Islet precursor cell (in vitro differentiated cells): Measurements from ENCODE around the gene INKA2.
A peak's percentile ranks its signal among the peaks of the same experiment; 100 is the strongest.

ENCODE experiments used
- DNase-seq: peaks from one replicate; pipeline ENCODE4 v3.0.0-alpha.2; 2018

The INKA2 gene

GRCh38 chr1:111730706-111731105 lies 8.5 kb downstream of the INKA2 start:
- DNase-seq = no peak

DNA sequence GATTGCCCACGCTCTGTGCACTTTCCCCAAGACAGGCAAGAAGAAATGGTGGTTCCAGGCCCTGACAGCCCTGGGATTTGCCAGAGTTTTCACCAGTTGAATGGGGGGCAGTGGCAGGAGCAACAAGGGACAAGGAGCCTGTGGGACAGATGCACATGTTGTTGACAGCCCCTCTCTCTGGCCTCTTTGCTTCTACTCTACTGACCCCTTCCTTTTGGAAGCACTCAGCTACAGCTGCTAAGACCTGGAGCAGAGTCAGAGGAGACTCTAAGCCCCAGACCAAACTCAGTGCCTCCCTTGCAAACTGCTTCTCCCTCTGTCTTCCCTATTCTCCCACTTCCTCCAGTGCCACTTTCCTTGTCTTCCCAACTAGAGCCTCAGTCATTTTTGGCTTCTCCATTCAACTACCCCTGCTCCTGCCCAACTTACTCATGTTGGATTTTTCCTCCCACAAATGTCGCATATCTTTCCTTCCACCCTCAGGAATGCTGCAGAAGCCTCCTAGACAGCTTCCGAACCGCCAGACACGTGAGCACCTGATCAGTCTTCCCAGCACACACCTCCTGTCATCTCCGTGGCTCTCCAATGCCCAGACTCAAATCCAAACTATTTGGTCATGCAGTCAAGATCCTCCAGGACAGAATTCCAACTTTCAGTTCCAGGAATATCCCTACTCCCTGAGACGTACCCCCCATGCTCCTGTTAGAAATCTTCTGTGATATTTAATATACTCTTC lies 9.1 kb downstream of the INKA2 start:
- no peak for DNase-seq

DNA sequence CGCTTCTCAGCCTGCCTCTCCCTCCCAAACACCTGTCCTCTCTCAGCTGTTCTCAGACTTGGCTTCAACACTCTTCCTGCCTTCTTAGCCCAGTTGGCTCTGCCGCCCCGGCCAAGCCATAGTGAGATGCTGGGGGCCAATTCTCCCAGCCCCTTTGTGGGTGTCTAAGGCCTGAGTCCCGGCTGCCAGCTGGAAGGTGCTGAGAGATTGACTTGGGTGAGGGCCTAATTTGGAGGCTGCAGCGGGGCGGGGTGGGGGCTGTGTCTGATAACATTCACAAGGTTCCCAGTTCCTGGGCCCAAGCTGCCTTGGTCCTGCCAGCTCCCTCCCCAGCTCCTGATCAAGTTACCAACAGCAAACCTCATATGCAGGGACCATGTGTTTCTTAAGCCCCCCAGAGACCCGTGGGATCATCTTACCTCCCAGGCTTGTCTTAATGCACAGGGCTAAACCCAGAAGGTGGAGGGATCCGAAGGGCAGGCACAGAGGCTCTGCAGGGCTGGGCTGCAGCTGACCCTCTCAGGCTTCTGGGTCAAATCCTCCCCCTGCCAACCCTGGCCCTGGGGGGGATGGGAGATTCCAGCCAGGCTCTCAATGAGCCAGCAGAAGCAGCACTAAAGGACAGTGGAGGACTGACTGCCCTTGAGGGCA lies 9.8 kb downstream of the INKA2 start:
- DNase-seq = no peak

DNA sequence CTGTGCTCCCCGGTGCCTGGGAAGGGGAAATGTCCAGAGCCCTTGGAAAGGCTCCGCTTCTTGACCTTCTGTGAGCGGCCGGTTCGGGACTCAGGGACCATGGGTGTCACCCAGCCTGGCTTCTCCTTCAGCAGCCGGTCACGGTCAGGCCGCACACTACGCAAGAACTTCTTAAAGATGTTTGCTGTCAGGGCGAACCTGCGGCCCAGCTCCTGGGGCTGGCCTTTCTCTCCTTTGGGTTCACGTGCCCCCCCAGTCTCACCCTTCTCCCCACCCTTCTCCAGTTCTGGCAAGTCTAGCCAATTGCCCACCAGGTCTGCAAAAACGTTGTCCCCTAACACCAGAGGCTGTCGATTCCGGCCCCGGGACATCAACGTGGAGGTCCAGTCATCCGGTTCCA lies 12.1 kb downstream of the INKA2 start:
- DNase-seq = no peak

DNA sequence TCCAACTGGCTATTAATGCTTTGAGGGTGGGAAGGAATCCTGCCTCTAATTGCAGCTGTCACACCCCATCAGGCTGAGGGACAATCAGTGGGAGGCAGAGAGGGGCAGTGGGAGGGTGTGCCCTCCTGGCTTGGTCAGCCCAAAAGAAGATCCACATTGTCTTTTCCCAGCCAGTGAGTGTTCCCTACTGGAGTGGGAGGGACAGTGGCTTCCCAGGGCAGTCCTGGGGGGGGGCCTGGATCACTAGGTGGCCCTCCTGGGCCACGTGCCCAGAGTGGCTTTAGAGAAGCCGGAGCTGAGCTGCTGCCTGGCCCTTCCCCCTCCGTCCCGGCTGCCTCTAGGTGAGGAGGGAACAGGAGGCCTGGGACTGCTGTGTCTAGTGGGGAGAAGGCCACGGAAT lies 14.0 kb downstream of the INKA2 start:
- DNase-seq = no peak

- no peak for DNase-seq
These were observed 15.3 kb downstream of the INKA2 start for GRCh38 chr1:111723871-111724270.

DNA sequence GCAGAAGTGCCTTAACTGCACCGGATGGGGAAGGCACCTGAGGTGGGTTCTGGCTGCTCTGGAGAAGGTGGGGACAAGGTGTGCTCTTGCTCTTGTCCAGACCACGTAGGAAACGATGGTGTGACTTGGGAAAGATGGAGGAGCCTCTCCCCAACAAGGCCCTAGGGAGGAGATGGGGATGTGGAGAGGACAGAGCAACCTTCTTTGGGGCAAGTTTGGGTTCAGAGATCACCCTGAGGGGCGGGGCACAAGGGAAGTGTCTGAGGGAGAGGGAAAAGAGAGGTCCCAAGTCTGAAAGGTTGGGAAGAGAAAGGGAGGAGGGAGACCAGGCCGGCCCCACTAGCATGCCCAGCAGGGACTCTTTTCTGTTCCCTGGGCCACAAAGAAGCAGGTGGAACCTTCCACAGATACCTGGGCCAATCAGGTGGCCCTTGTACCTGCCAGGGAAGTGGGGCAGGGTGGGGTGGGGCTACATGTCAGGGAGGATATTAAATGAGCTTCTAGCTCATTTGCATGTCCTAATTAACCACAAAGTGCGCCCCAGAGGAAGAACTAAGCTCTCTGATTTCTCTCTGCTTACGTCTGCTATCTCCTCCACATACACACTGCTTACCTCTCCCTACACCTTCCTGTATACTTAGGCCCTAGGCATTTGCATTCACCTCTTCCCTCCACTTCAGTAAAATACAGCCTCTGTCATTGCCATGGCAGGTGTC lies 15.9 kb downstream of the INKA2 start:
- DNase-seq = no peak

DNA sequence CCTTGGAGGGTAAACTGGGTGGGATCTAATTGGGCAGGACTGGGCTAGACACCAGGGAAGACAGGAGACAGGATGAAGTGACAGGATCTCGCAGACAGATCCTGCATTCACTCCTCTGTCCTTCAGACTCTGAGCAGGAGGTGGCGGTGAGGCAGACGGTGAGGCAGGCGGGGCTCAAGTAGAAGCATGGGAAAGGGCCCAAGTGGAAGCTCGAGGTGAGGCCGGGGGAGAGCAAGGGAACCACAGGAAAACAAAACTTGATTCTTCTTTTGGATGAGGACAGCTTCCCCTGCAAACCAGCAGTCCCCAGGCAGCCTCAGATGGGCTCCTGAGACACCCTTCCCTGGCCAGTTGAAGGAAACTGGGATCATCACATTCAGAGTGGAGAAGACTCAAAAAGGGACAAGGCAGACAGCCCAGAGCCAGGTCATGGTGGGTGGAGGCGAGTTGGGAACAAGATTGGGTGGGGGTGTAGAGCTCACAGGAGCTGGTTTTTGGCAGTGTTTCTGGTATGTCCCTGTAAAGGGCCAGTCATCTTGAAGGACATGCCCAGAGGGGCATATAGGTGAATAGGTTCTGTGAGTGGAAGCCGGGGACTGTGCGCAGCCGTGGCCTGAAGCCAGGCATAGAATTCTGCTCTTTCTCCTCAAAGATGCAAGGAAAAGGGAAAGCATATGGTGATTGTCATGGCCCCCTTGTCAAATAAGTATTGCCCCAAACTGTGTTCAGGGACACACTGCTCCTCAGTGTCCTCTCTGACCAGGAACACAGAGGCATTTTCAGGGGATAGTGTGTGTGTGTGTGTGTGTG lies 18.0 kb downstream of the INKA2 start:
- no peak for DNase-seq

DNA sequence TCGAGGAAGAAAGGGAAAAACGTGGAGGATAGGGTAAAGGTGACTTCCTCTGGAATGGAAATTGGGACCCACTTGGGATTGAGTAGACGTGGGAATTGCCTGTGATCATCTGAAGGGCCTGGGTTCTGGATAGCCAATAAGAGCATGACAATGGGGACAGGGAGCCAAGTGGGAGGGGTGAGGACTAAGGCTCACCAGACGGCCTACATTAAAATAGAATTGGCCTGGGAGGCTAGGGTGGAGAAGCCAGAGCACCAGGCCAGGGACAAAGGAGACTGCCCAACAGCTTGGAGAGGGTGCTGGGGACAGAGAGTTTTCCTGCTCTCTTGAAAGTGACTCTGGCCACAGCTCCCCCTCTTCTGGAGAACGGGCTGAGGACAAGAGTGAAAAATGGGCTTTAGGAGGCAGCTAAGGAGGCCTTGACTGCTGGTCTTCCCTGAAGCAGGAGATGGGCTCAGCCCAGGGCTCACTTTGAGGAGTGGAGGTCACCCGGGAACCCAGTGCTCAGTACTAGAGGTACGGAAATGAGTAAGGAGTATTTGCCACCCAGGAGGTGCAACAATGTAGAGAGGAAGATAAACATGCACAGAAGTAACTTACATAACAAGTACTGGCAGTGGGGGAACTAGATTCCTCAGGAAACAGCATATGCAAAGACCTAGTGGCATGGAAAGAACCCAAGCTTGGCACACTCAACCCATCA lies 18.8 kb downstream of the INKA2 start:
- no peak for DNase-seq

DNA sequence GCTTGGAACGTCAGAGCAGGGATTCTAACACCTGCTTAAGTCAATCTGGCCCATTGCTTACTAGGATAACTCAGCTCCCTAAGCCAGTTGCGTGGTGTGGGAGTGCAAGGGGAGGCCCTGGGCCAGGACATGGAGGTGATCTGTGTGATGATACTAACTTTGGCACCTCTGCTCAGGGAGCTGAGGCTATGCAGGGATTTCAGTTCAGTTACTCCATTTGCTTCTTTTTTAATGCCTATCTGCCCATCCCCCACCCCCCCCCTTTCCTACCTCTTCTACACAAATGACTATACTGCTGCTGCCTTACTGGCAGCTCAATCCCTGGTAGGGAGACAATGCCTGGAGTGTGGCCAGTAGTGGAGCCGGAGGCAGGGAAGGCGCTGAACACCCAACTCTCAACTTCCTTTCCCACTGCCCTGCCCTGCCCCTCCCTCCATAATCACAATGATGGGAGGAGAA lies 19.5 kb downstream of the INKA2 start:
- DNase-seq = no peak

- no peak for DNase-seq
These were observed 20.1 kb downstream of the INKA2 start for GRCh38 chr1:111719135-111719534.

GRCh38 chr1:111717450-111717849 lies 21.7 kb downstream of the INKA2 start:
- no peak for DNase-seq

DNA sequence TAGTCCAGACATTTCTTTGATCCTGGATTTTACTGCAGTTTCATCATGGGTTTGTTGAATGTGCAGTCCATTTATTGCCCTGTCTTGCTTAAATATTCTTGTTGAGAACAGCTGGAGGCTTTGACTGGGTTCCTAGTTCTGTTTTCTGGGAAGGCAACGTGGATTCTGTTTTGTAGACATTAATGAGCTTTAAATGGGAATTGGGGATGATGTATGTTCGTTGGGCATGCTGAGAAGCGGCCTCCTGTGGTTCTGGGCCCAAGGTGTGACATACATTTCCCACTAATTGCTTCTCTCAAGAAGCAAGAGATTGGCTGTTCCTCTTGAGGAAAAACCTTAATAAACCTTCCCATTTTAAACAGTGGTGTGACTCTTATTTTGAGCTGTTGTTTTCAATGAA lies 22.9 kb downstream of the INKA2 start:
- DNase-seq = no peak

GRCh38 chr1:111709986-111710385 lies 29.2 kb downstream of the INKA2 start:
- no peak for DNase-seq

DNA sequence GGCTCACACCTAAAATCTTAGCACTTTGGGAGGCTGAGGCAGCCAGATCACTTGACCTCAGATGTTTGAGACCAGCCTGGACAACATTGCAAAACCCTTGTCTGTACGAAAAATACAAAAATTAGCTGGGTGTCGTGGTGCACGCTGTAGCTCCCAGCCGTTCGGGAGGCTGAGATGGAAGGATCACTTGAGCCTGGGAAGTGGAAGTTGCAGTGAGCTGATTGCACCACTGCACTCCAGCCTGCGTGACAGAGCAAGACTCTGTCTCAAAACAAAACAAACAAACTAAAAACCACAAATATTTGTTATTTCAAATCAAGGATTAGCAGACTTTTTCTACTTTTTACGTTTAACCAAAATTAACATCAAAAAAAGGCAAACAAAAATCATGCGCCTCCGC lies 31.3 kb downstream of the INKA2 start:
- DNase-seq = no peak

DNA sequence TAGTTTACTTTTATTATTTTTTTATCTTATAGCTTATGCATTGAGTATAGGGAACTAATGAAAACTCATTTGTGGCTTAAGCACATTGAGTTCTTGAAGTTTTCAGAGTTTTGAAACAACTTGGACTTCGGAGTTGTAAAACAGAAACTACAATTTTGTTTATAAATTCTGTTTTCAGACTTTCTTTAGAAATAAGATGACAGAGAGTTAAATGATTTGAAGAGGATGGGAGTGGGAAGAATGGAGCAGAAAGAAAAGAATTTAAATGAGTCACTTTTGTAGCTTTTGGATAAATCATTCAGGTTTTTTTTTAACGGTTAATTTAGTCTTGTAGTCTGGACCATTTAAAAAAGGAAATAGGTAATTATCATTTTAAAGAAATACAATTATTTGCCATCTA lies 32.3 kb downstream of the INKA2 start:
- no peak for DNase-seq

GRCh38 chr1:111705841-111706240 lies 33.4 kb downstream of the INKA2 start:
- no peak for DNase-seq

DNA sequence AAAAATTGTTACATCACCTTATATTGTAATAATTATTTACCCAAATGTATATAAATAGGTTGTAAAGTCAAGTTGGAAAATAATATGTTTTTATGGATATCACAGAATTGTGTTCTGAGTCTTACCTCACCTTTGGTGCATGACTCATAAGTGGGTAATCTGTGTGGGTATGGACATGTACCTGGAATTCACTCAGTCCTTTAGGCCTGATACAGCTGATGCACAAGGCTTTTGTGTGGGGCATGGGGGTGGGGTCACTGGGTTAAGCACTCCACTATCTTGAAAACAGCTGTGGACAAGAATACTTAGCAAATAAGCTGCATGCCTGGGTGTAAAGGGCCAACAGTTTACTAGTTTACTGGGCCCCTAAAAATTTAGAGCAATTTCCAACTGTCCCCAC lies 34.4 kb downstream of the INKA2 start:
- DNase-seq = peak; percentile 73

DNA sequence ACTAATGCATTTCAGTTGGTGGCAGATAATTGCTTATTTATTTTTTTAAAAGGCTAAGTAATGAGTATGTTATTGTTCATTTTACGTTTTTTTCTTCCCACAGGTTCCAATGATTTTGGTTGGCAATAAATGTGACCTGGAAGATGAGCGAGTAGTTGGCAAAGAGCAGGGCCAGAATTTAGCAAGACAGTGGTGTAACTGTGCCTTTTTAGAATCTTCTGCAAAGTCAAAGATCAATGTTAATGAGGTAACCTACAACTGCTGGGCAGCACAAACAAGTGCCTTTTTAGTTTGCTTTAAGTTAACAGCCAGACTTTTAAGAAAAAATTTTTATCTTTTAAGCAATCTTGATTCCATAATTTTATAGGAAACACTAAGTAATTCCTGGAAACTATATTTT lies 35.0 kb downstream of the INKA2 start:
- no peak for DNase-seq

DNA sequence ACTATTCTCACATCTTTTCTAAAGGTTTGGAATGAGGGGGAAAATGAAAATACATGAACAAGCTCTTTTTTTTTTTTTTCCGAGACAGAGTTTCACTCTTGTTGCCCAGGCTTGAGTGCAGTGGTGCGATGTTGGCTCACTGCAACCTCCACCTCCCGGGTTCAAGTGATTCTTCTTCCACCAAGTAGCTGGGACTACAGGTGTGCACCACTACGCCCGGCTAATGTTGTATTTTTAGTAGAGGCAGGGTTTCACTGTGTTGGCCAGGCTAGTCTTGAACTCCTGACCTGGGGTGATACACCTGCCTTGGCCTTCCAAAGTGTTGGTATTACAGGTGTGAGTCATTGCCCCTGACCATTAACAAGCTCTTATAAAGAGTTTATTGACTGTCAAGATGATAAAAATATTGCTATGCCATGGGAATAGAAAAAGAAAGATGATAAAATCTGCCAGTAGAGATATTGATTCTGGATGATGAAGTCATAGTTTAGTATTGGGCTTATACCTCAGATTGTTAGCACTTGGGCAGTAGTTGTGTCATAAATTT lies 36.6 kb downstream of the INKA2 start:
- no peak for DNase-seq

- DNase-seq = no peak
These were observed 39.9 kb downstream of the INKA2 start for GRCh38 chr1:111699268-111699667.

DNA sequence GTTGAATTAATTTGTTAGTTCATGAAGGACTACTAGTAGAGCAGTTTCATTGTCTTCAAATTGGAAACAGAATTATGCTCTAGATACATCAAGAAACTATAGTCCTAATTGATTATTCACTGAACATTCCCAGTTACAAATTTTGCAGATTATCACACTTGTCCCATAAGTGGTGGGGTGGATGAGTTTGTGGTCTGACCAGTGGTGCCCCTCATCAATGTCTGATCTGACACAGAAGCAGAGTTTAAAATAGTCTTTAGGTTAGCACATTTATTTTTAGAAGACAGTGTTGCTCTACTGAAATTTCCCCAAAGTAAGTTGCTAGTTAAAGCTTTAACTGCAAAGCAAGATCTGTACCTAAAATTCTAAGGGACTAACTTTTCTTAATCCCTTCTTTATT lies 42.9 kb downstream of the INKA2 start:
- no peak for DNase-seq
